Vagina (tissue), 2 donors: ENCODE measurements around the gene ABCA7. TPM values are rescaled to one million over a fixed set of nuclear protein-coding genes. Genes with fewer than 3 reads are reported as not detected.

Experiments
- DNase-seq, 2 donors: peaks; one replicate each; pipeline ENCODE4 v3.0.0-alpha.2; 2017; ENCODE audit errors: extremely low spot score in 2 of 2
- H3K27ac ChIP-seq: fragments of 200-600 bp; sonication (generic); one replicate; pipeline ENCODE4 v1.5.1; 2019
- H3K27me3 ChIP-seq: fragments of 200-600 bp; sonication (generic); one replicate; pipeline ENCODE4 v1.5.1; 2019
- H3K36me3 ChIP-seq, 2 donors: fragments of 200-600 bp; sonication (generic); one replicate each; pipeline ENCODE4 v1.5.1; 2017 to 2019
- H3K4me1 ChIP-seq: fragments of 200-600 bp; sonication (generic); one replicate; pipeline ENCODE4 v1.5.1; 2019
- H3K4me3 ChIP-seq, 2 donors: fragments of 200-600 bp; sonication (generic); 1 replicate in 1 of 2; 2 replicates in 1 of 2; pipeline ENCODE4 v1.5.1; 2016 to 2019
- H3K9me3 ChIP-seq: fragments of 200-600 bp; sonication (generic); one replicate; pipeline ENCODE4 v1.5.1; 2019
- CTCF ChIP-seq, 3 experiments: fragments of 450-650 bp in 2 of 3; fragments of 200-600 bp in 1 of 3; sonication (generic) in 1 of 3; IDR thresholded peaks; one replicate each; pipeline ENCODE4 v1.5.1; 2017 to 2019; ENCODE audit warnings: antibody characterized with exemption in 3 of 3, mild to moderate bottlenecking in 2 of 3, moderate library complexity in 2 of 3
- POLR2A ChIP-seq, 2 donors: fragments of 450-650 bp; IDR thresholded peaks; one replicate each; pipeline ENCODE4 v1.6.1; 2017; ENCODE audit warnings: antibody characterized with exemption in 2 of 2, mild to moderate bottlenecking in 2 of 2, moderate library complexity in 2 of 2
- POLR2AphosphoS5 ChIP-seq, 2 donors: sonication (generic); formaldehyde crosslinking; IDR thresholded peaks; one replicate each; pipeline ENCODE4 v1.9.0; 2017; ENCODE audit warnings: antibody characterized with exemption in 2 of 2, mild to moderate bottlenecking in 2 of 2, low read depth in 1 of 2; ENCODE audit not compliant: insufficient read depth in 1 of 2
- intact Hi-C: fragments of 100-400 bp; cut with DNase I; formaldehyde crosslinking; loops from one replicate; pipeline ENCODE4 v1.15.1; 2023
- total RNA-seq: library from RNA; depleted of rRNA; stranded (reverse); fragments of >200 nt; gene quantifications from one replicate; pipeline ENCODE4 v1.2.3, GENCODE V29; 2016

The ABCA7 gene
- total RNA-seq, 1 donor from 2014 or later = 29.5 TPM

- H3K4me3 ChIP-seq = no peak overlapping the region
- TF ChIP-seq POLR2AphosphoS5 (IDR thresholded peaks at IDR 0.05; ENCODE audit: insufficient read depth in 1 of 2, low read depth in 1 of 2) = peak in 1 of 2 donors; percentile 12
- TF ChIP-seq POLR2A (IDR thresholded peaks at IDR 0.05) = no peak
- no peak for DNase-seq
- H3K27ac ChIP-seq = no peak overlapping the region
- no peaks in the 10 kb centered on the region for H3K9me3 ChIP-seq
- peaks cover 47% of the 10 kb centered on the region for H3K4me1 ChIP-seq
- intact Hi-C loops = no loop called here
- H3K36me3 ChIP-seq = peaks cover 0 to 43% of the 10 kb centered on the region in 2 donors
- H3K27me3 ChIP-seq = no peaks in the 10 kb centered on the region
Measured at GRCh38 chr19:1106841-1107660, 67.1 kb downstream of the ABCA7 start.

GRCh38 chr19:1107661-1108261 lies 67.9 kb downstream of the ABCA7 start:
- no peak overlapping the region for H3K4me3 ChIP-seq
- H3K9me3 ChIP-seq = no peaks in the 10 kb centered on the region
- intact Hi-C loops = no loop called here
- H3K27ac ChIP-seq = no peak overlapping the region
- DNase-seq = no peak
- H3K36me3 ChIP-seq = peaks cover 0 to 43% of the 10 kb centered on the region in 2 donors
- peaks cover 47% of the 10 kb centered on the region for H3K4me1 ChIP-seq
- TF ChIP-seq CTCF (IDR thresholded peaks at IDR 0.05) (no peak), POLR2AphosphoS5 (IDR thresholded peaks at IDR 0.05; ENCODE audit: insufficient read depth in 1 of 2, low read depth in 1 of 2) (no peak), POLR2A (IDR thresholded peaks at IDR 0.05) (no peak)
- H3K27me3 ChIP-seq = no peaks in the 10 kb centered on the region

- TF ChIP-seq CTCF (IDR thresholded peaks at IDR 0.05) (no peak), POLR2A (IDR thresholded peaks at IDR 0.05) (no peak), POLR2AphosphoS5 (IDR thresholded peaks at IDR 0.05; ENCODE audit: insufficient read depth in 1 of 2, low read depth in 1 of 2) (no peak)
- Histone ChIP-seq H3K27me3 (no peaks in the 10 kb centered on the region), H3K4me1 (peaks cover 46% of the 10 kb centered on the region), H3K9me3 (no peaks in the 10 kb centered on the region), H3K27ac (no peak overlapping the region), H3K4me3 (no peak overlapping the region), H3K36me3 (peaks cover 0 to 43% of the 10 kb centered on the region in 2 donors)
- no peak for DNase-seq
- intact Hi-C loops = no loop called here
Measured at GRCh38 chr19:1108291-1109031, 68.6 kb downstream of the ABCA7 start.

- Histone ChIP-seq H3K4me1 (peaks cover 50% of the 10 kb centered on the region), H3K4me3 (no peak overlapping the region), H3K9me3 (no peaks in the 10 kb centered on the region), H3K36me3 (peaks cover 0 to 46% of the 10 kb centered on the region in 2 donors), H3K27ac (no peak overlapping the region), H3K27me3 (no peaks in the 10 kb centered on the region)
- TF ChIP-seq POLR2AphosphoS5 (IDR thresholded peaks at IDR 0.05; ENCODE audit: insufficient read depth in 1 of 2, low read depth in 1 of 2) (peak in 1 of 2 donors; percentile 53), CTCF (IDR thresholded peaks at IDR 0.05) (no peak)
- DNase-seq = no peak
- intact Hi-C loops = no loop called here
Measured at GRCh38 chr19:1109032-1109551, 69.2 kb downstream of the ABCA7 start.
